Heart right ventricle (tissue), 16 donors: ENCODE data around the gene CEP68. TPM values are rescaled to one million over a fixed set of nuclear protein-coding genes. Genes with fewer than 3 reads are reported as not detected.

Experiments used
- ATAC-seq, 8 donors: fragments of 200-7000 bp; cut with Tn5 transposase; one replicate each; pipeline ENCODE4 v1.9.1; 2020; ENCODE audit warnings: mild to moderate bottlenecking in 8 of 8, moderate library complexity in 8 of 8, moderate number of reproducible peaks in 1 of 8
- DNase-seq, 2 donors: peaks; one replicate each; pipeline ENCODE4 v3.0.0-alpha.2; 2020
- H3K27ac ChIP-seq, 10 donors: fragments of 200-600 bp; sonication (generic) in 2 of 10; one replicate each; pipeline versions ENCODE4 v1.5.0 to v1.8.0; 2020 to 2022; ENCODE audit warnings: mild to moderate bottlenecking in 3 of 10
- H3K27me3 ChIP-seq, 7 donors: fragments of 200-600 bp; one replicate each; pipeline ENCODE4 v1.8.0; 2021 to 2022; ENCODE audit warnings: mild to moderate bottlenecking in 2 of 7
- H3K36me3 ChIP-seq, 9 donors: fragments of 200-600 bp; sonication (generic) in 1 of 9; one replicate each; pipeline versions ENCODE4 v1.5.0 to v1.8.0; 2020 to 2022; ENCODE audit warnings: mild to moderate bottlenecking in 2 of 9
- H3K4me1 ChIP-seq, 9 donors: fragments of 200-600 bp; sonication (generic) in 1 of 9; one replicate each; pipeline versions ENCODE4 v1.5.0 to v1.8.0; 2020 to 2022; ENCODE audit warnings: mild to moderate bottlenecking in 4 of 9
- H3K4me3 ChIP-seq, 10 donors: fragments of 200-600 bp; sonication (generic) in 2 of 10; one replicate each; pipeline versions ENCODE4 v1.5.0 to v1.8.0; 2020 to 2022; ENCODE audit warnings: mild to moderate bottlenecking in 7 of 10, moderate library complexity in 2 of 10
- H3K9me3 ChIP-seq, 11 donors: fragments of 200-600 bp in 10 of 11; sonication (generic) in 2 of 11; one replicate each; pipeline versions ENCODE4 v1.5.0 to v1.8.0; 2013 to 2022; ENCODE audit warnings: mild to moderate bottlenecking in 2 of 11, control low read depth in 1 of 11, moderate library complexity in 1 of 11
- WGBS, 2 donors: extraction: QIAGEN DNeasy Blood & Tissue Kit; methylation state at CpG; one replicate each; pipeline ENCODE4 v1.1.7; 2013; ENCODE audit warnings: inconsistent platforms in 1 of 2; 5-methylcytosine and 5-hydroxymethylcytosine counted together
- intact Hi-C, 10 donors: fragments of 100-400 bp; cut with DNase I; formaldehyde crosslinking; loops; one replicate each; pipeline versions ENCODE4 v1.11.1 to v1.14.2; 2022
- polyA plus RNA-seq, 2 donors: library from polyadenylated mRNA; stranded (reverse); fragments of 200-250 nt; gene quantifications; one replicate each; pipeline ENCODE4 v1.2.3, GENCODE V29; 2013
- total RNA-seq, 10 donors: library from RNA; stranded (reverse); fragmentation: NEBNext Ultra II Directional in 3 of 10; extraction: Animal tissue kit (Norgen Biotek cat#: 25700) in 3 of 10; gene quantifications; one replicate each; pipeline versions ENCODE4 v1.2.1 to v1.2.4, GENCODE V29; 2021 to 2023
- TF ChIP-seq, protein P1 (sequence below), 9 donors: fragments of 200-600 bp; sonication (generic) in 2 of 9; IDR thresholded peaks; one replicate each; pipeline versions ENCODE4 v1.5.0 to v1.8.0; 2021 to 2022; ENCODE audit warnings: antibody characterized with exemption in 9 of 9, mild to moderate bottlenecking in 5 of 9, moderate library complexity in 1 of 9
- donor health status: Arrhythmogenic right ventricular cardiomyopathy.
- donor health status: ischemic (EF 13 %, LVEDD 7.1; RV severe dilation, severe dysfunction).
- donor health status: healthy with polysubstance abuse.
- donor health status: DM: no; HTN: yes; CAD: no.
- donor health status: DM: no; HTN: no; CAD: no.
- donor health status: ischemic (EF 25% LVEDD 6.9; RV normal size, moderate dysfunction).
- donor health status: ischemic (EF 25% LVEDD 5.7; RV mildly dilated, moderate dysfunction).
- donor health status: healthy.
- donor health status: DM: yes; HTN: yes; CAD: no.
- donor health status: Ischemic cardiomyopathy.
- donor health status: ischemic (EF 35%, LVEDD 5.7; RV mildly dilated, moderate dysfunction).
- donor health status: nonischemic (EF 11% LVEDD 7.7; RV severe dilation, severe dysfunction).
- donor health status: DM: yes; HTN: yes; CAD: no.
- donor health status: PGD.
- donor health status: ischemic (EF 29% LVEDD 5.4; RV normal size, mild dysfunction).
- donor health status: nonischemic (EF 23%, LVEDD 6.1; RV moderate dilation, normal function).

CEP68 gene
- total and polyA plus RNA-seq, 12 donors, result 4.3 to 28.4 (median 19.9) TPM

DNA sequence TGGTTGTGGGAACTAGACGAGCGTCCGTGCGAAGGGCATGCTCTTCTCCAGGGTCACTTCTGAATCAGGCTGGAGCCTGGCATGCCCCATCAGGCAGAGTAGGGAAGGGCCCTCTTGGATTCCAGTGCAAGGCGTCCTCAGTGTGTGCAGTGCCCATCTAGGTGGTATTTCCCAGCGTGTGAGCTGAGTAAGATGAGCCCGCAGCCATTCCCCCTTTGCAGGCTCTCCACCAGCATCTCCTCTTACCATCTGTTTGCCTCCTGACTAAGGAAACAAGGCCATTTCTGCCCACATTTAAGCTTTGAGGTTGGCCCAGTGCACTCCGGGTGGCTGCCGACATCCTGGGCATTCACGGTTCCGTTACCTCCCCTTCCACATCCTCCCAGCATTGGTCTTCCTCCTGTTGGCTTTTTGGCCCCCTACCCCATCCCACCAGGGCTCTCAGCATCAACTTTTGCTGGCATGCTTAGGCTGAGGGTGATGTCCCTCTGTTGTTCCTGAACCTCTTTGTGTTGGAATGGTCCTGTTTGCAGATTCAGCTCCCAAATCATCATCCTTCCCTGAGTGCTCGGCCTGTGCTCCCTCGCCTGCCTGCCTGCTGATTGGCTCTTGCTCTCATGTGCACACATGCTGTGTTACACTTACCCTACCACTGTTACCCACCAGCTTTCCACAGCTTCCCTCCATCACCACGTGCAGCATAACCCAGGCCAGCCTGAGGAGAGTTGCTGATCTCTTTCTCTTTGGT, 11.8 kb downstream of the CEP68 start:
- TF ChIP-seq, protein P1, sequence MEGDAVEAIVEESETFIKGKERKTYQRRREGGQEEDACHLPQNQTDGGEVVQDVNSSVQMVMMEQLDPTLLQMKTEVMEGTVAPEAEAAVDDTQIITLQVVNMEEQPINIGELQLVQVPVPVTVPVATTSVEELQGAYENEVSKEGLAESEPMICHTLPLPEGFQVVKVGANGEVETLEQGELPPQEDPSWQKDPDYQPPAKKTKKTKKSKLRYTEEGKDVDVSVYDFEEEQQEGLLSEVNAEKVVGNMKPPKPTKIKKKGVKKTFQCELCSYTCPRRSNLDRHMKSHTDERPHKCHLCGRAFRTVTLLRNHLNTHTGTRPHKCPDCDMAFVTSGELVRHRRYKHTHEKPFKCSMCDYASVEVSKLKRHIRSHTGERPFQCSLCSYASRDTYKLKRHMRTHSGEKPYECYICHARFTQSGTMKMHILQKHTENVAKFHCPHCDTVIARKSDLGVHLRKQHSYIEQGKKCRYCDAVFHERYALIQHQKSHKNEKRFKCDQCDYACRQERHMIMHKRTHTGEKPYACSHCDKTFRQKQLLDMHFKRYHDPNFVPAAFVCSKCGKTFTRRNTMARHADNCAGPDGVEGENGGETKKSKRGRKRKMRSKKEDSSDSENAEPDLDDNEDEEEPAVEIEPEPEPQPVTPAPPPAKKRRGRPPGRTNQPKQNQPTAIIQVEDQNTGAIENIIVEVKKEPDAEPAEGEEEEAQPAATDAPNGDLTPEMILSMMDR (IDR thresholded peaks at IDR 0.05), result no peak
- peaks cover 0 to 45% (median 22%) of the 10 kb centered on the region in 9 donors for H3K36me3 ChIP-seq

DNA sequence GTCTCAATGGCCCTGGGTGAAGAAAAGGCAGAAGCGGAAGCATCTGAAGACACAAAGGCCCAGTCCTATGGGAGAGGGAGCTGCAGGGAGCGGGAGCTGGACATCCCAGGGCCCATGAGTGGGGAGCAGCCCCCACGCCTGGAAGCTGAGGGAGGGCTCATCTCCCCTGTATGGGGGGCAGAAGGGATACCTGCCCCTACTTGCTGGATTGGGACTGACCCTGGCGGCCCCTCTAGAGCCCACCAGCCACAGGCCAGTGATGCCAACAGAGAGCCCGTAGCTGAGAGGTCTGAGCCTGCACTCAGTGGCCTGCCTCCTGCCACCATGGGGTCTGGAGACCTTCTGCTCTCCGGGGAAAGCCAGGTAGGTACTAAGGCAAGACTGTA, 13.2 kb downstream of the CEP68 start:
- Histone ChIP-seq H3K36me3 (peaks cover 0 to 59% (median 26%) of the 10 kb centered on the region in 9 donors), H3K27me3 (no peaks in the 10 kb centered on the region), H3K4me1 (peaks cover 33 to 85% (median 69%) of the 10 kb centered on the region in 9 donors), H3K9me3 (no peaks in the 10 kb centered on the region), H3K4me3 (no peak overlapping the region), H3K27ac (peak overlapping the region in 9 of 10 donors; percentile 22 to 72 (median 60))
- no peak for ATAC-seq
- TF ChIP-seq, protein P1 (IDR thresholded peaks at IDR 0.05), result no peak
- no peak for DNase-seq
- WGBS, 2 donors, result 85 to 91% methylated on average over 6 of the region's 6 CpGs
- intact Hi-C loops, result loop anchor here in 7 of 10 donors (5.0 to 10.0 kb wide), 7 partner anchors 55 to 505 kb away; no protein-coding TSS in a partner anchor

More for the DNA sequence above, 11.8 kb downstream of the CEP68 start:
- intact Hi-C loops, result loop anchor here in 7 of 10 donors (5.0 to 10.0 kb wide), 7 partner anchors 57 to 507 kb away; no protein-coding TSS in a partner anchor
- WGBS, 2 donors, result 75 to 76% methylated on average over 14 of the region's 14 CpGs
- H3K4me3 ChIP-seq, result no peak overlapping the region
- no peaks in the 10 kb centered on the region for H3K9me3 ChIP-seq
- ATAC-seq (no peak), DNase-seq (no peak)
- peak overlapping the region in 3 of 10 donors; percentile 62 to 72 (median 72) for H3K27ac ChIP-seq
- no peaks in the 10 kb centered on the region for H3K27me3 ChIP-seq
- H3K4me1 ChIP-seq, result peaks cover 33 to 89% (median 78%) of the 10 kb centered on the region in 9 donors

DNA sequence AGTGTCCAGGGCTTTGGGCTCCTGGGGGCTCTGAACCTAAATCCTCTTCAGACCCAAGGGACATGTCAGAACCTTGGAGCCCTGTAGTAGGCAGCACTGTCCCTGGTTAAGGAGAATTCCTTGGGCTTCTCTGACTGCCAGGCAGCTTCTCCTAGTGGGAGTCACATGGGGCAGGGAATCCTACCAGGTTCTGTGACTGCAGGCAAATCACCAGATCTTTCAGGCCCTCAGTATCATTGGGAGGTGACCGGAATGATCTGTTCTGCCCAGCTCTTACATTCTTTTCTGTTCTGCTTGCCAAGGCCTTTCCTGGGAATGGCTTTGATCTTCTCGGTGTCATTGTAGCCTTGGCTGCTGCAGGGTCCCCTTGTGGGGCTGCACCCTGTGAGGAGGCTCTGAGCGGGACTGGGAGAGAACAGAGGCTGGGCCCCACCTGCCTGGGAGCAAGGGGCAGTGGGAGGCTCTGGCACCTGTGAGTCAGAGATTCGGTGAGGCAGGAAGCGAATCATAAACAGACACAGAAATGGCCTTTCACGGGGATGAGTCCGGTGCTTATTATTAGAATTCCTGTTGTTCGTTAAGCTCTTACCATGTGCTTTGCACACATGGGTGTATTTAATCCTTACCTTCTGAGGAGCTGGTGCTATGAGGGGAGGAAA, 14.1 kb downstream of the CEP68 start:
- 35 to 47% methylated on average over 8 of the region's 8 CpGs for WGBS, 2 donors
- DNase-seq (no peak), ATAC-seq (peak in 7 of 8 donors; percentile 26 to 53 (median 46))
- Histone ChIP-seq H3K4me3 (no peak overlapping the region), H3K4me1 (peaks cover 27 to 85% (median 65%) of the 10 kb centered on the region in 9 donors), H3K27me3 (no peaks in the 10 kb centered on the region), H3K36me3 (peaks cover 0 to 68% (median 27%) of the 10 kb centered on the region in 9 donors), H3K9me3 (no peaks in the 10 kb centered on the region), H3K27ac (peak overlapping the region in 9 of 10 donors; percentile 22 to 72 (median 60))
- TF ChIP-seq, protein P1 (IDR thresholded peaks at IDR 0.05), result peak in 7 of 9 donors; percentile 6 to 45 (median 29)
- intact Hi-C loops, result loop anchor here in 3 of 10 donors (5.0 to 10.0 kb wide), 3 partner anchors 54 to 504 kb away; no protein-coding TSS in a partner anchor

DNA sequence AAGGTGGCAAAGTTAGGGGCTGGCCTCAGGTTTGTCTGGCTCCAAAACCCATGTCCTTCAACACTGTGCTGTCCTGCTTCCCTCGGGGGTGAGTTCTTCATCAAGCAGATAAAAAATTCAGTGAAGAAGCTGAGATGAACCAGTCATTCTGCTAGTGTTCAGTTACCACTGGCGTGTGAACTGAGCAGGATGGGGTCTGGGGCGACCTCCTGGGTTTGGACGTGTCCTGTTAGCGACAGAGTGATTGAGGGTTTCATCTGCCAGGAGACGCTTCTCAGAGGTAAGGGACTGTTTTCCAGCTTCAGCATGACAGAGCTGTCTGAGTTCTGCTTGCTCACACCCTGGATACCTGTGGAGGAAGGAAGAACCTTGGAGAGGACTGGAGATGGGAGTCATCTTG, 14.6 kb downstream of the CEP68 start:
- WGBS, 2 donors, result 76 to 84% methylated on average over 6 of the region's 6 CpGs
- DNase-seq (no peak), ATAC-seq (no peak)
- H3K9me3 ChIP-seq, result no peaks in the 10 kb centered on the region
- peaks cover 0 to 70% (median 27%) of the 10 kb centered on the region in 9 donors for H3K36me3 ChIP-seq
- peak overlapping the region in 8 of 10 donors; percentile 18 to 72 (median 61) for H3K27ac ChIP-seq
- H3K4me3 ChIP-seq, result no peak overlapping the region
- TF ChIP-seq, protein P1 (IDR thresholded peaks at IDR 0.05), result no peak
- H3K4me1 ChIP-seq, result peaks cover 27 to 85% (median 65%) of the 10 kb centered on the region in 9 donors
- no peaks in the 10 kb centered on the region for H3K27me3 ChIP-seq
- intact Hi-C loops, result loop anchor here in 3 of 10 donors (5.0 to 10.0 kb wide), 3 partner anchors 54 to 504 kb away; no protein-coding TSS in a partner anchor
